Measurements from ENCODE around the gene PHF21B. TPM values are rescaled to one million over a fixed set of nuclear protein-coding genes. Genes with fewer than 3 reads are reported as not detected.
"Not testable (repeated sequence)": the region's sequence is repeated elsewhere in the genome, so short reads cannot be mapped to it uniquely, and the experiment has no call there.

PHF21B gene
- total RNA-seq, 1 donor from 2014 or later = 0.30 TPM

DNA sequence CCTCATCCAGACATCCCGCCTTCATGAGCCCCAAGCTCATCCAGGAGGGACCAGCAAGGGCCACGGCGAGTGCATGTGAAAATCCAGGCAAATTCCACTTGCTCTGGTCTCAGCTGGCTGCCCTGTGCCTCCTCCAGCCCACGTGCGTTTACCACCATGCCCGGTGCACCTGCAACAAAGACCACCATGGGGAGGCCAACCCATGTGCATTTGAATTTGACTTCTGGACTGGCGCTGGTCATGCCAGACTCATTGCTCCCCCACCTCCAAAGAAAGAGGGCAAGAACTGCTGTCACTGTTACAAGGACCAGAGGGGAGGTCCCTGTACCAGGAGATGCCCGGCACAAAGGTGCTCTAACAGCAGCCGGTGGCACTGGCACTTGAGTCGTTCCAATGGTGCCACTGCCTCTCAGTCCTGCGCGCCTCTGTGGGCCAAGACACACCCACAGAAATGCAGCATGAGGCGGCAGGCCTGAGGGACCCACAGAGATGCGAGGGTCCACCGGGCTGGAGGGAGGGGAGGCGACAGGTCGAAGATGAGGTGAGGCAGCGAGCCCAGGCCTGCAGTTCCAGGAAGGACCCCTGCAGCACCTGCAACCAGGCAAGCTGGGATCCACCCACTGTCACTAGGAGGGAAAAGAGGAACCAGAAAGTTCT is 80.3 kb downstream of the PHF21B start:
- intact Hi-C loops (cut with DNase I) = no loop called here
- DNase-seq (peak; percentile 17), ATAC-seq (ENCODE audit: poor library complexity) (no peak)

DNA sequence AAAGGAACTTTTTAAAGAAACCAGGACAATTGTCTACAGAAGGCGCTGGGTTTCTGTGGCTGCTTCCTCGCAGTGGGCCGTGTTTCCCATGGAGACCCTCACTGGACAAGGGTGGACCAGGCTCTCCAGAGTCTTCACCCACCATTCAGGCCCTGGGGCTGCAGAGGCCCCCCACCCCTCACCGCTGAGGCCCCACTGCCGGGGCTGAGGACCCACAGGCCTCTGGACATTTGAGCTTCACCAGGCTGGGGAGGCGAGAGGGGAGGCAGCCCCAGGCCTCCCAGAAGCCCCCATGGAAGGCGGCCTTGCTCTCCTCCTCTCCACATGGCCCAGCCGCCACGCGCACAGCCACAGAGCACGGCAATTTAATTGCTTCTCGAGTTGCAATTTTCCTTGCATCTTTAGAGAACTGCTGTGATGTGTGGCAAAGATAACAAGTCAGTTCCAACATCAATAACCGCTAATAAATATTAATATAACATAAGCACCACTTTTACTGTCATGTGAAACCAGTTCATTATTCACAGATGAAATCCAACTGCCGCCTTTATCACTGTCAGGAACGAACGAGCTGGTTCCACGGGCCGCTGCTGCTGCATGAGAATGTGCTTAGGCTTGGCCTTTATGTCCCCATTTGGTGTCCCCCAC is 81.0 kb downstream of the PHF21B start:
- DNase-seq (peak; percentile 19), ATAC-seq (ENCODE audit: poor library complexity) (no peak)
- intact Hi-C loops (cut with DNase I) = no loop called here

DNA sequence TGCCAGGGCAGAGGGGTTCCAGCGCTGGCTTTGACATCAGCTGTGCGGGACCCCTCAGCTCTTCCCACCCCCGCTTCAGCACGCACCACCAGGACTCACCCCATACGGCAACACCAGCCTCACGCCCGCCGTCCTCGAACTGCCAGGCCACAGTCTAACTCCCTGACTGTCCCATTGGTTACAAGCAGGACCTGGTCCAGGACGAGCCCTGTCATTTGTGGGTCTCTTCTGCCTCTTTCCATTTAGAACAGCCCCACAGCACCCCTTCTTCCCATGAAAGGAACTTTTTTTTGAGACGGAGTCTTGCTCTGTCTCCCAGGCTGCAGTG is 81.7 kb downstream of the PHF21B start:
- intact Hi-C loops (cut with DNase I) = no loop called here
- no peak for ATAC-seq (ENCODE audit: poor library complexity)
- DNase-seq = peak; percentile 34

DNA sequence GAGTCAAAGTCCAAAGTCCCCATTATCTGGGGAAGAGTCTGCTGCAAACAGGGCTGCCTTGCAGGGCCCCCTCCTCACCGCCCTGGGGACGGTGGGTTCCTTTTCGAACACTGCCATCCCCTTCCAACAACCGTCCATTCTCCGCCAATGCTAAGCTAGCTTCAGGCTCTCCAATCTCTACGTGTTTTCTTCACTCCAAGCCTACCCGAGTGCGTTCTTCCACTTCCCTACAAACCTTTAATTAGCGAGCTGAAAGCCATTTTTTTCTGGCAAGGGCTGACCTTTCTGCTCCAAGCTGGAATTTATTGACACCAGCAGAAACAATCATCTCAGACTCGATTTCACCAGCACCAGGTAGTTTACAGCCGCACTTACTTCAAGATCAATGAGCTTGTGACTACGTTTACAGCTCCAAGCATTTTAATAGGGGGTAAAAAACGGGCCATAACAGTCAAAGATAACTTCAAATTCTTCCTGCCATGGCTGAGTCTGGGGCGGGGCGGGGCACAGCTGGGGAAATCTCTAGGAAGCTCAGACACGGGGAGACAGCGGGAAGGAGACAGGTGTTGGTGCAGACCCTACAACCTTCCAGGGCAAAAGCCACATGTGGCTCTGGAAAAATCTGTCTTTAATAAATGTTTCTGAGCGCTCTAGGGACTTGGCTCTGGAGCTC is 82.2 kb downstream of the PHF21B start:
- ATAC-seq (ENCODE audit: poor library complexity) = no peak
- intact Hi-C loops (cut with DNase I) = no loop called here
- DNase-seq = no peak

DNA sequence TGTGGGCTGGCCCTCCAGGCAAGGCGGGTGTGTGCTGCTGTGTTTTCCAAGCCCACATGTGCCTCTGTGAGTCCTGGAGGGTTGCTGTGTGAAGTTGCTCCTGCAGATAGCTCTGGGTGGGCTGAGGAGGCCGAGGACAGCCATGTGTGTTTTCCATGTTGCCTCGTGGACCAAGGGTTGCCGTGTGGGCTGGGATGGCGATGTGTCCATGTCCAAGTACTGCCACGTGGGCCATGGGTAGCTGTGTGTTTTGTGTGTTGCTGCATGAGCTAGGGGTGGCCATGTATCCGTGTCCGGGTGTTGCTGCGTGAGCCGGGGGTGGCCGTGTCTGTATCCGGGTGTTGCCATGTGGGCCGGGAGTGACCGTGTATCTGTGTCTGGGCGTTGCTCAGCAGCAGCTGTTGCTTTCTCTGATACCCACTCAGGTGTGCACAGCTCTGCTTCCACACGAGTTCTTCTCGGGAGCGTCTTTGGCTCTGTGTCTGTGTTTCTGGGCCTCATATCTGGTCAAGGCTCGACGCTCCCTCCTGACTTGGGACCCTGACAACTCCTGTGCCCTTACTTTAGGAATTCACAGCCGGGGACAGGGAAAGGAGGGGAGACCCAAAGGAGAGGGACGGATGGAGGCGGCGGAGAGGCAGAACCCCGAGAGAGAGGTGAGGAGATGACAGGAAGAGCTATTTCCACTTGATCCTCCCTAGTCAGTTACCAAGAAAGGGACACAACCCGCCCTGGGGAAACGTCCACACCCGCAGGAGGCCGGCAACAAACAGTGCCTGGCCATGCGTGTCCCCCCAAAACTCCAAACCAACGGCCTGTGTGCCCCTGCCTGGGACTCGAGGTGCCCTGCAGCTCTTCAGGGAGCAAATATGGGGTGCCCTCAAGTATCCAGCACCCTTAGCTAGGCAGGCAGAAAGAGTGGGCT is 83.1 kb downstream of the PHF21B start:
- DNase-seq = peak; percentile 13
- ATAC-seq (ENCODE audit: poor library complexity) = no peak
- intact Hi-C loops (cut with DNase I) = no loop called here

DNA sequence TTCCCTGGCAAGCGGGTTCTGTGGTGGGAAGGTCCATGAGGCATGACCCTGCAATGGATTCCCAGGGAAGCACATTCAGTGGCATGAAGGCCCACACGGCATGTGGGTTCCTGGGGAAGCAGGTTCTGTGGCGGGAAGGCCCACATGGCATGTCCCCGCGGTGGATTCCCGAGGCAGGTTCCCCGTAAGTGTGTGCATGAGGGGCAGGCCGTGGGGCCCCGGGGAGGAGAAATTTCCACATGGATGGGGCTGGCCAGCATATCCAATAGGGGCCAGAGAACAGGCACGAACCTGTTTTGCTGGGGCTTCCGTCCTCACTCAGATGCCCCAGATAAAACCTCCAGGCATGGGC is 83.7 kb downstream of the PHF21B start:
- ATAC-seq (ENCODE audit: poor library complexity) (no peak), DNase-seq (peak; percentile 17)
- intact Hi-C loops (cut with DNase I) = no loop called here

DNA sequence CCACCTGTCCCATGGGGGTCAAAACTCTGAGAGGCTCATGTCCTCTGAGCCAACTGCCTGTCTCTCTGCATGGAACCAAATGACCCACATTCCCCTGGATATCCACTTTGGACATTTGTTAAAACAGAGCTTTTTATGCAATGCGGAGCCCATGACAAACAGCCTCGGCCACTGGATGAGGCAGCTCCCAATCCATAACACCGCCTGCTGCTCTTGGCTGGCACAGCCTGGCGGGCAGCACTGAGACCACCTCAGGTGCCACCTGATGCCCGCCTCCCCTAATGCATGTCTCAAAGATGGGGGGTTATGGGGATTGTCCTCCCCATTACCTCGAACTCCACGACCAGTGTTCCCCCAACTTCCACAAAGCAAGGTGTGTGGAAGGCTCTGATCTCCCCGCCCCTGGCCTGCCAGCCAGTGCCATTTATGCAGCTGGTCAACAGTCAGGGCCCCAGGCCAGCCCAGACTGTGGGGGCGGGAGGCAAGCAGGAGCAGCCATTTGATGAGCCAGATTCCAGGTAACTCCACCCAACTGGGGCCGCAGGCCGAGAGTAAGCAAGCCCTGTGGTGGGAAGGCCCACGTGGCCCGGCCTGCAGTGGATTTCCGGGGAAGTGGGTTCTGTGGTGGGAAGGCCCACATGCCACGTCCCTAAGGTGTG is 84.2 kb downstream of the PHF21B start:
- ATAC-seq (ENCODE audit: poor library complexity) = no peak
- intact Hi-C loops (cut with DNase I) = no loop called here
- DNase-seq = peak; percentile 33

DNA sequence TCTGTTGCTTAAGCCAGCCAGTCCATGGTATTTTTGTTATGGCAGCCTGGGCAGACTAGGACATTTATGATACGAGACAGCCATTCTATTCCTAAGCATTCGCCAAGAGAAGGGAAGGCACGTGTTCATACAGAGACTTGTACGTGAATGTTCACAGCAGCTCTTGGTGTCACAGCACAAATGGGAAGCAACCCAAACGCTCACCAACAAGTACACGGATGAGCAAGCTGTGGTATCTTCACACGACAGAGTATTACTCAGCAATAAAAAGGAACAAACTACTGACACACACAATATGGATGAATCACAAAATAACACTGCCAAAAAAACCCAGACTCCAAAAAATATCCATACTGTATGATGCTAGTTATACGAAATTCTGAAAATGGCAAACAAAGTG is 85.1 kb downstream of the PHF21B start:
- intact Hi-C loops (cut with DNase I) = no loop called here
- no peak for DNase-seq
- no peak for ATAC-seq (ENCODE audit: poor library complexity)

DNA sequence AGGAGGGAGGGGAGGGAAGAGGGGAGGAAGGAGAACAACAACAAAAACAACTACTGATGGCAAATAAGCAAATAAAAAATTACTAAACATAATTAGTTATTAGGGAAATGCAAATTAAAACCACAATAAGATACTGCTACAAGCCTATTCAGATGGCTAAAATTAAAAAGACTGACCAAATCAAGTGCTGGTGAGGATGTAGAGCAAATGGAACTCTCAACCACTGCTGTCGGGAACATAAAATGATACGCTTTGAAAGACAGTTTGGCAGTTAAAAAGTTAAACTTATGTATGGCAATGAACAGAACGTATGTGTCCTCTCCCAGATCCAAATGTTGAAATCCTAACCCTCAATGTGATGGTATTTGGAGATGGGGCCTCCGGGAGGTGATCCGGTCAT is 85.7 kb downstream of the PHF21B start:
- intact Hi-C loops (cut with DNase I) = no loop called here
- no peak for ATAC-seq (ENCODE audit: poor library complexity)
- DNase-seq = no peak

DNA sequence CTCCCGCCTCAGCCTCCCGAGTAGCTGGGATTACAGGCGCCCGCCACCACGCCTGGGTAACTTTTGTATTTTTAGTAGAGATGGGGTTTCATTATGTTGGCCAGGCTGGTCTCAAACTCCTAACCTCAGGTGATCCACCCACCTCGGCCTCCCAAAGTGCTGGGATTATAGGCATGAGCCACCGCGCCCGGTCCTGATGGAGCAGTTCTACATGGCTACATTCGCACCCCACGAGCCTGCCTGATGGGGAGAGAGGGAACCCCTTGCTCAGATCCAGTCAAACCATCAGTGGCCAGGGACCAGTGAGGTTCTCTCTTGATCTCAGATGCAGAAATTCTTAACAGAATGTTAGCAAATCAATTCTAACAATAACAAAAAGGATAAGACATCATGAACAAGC is 88.0 kb downstream of the PHF21B start:
- intact Hi-C loops (cut with DNase I); ATAC-seq (ENCODE audit: poor library complexity): not testable (repeated sequence)
- DNase-seq = peak; percentile 13

DNA sequence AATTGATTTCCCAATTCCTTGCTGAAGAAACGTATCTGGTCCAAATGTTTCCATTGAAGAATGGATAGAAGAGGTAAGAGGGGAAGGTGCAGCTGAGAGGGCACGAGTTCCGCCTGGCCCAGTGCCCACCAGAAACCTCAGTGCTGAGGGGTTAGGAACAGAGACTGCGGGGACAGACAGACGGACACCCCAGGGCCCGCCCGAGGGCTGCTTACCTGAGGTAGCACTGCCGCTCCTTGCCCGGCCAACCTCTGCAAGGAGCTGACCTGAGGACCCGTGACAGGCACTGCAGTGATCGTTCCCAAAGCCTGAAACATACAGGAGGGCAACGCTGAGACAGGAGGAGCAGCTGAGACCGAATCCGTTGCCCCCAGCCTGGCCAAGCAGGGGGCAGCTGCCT is 89.6 kb downstream of the PHF21B start:
- ATAC-seq (ENCODE audit: poor library complexity) (no peak), DNase-seq (peak; percentile 26)
- intact Hi-C loops (cut with DNase I) = no loop called here

DNA sequence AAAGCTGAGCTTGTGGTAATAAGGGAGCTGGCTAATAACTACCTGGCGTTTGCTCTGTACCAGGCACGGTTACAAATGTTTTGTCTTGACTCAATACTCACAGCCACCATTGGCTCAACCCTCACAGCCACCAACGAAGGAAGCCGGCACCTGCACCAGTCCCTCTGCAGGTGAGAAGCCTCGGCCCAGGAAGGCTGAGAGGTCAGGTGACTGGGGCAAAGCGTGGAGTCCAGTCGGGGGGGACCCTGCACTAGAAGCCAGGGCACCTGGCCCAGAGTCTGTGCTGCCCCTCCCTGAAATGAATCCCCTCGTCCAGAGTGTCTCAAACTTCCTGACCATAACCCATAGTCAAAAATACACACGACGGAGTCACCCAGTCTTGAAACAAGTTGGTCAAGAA is 90.1 kb downstream of the PHF21B start:
- ATAC-seq (ENCODE audit: poor library complexity) (no peak), DNase-seq (peak; percentile 20)

DNA sequence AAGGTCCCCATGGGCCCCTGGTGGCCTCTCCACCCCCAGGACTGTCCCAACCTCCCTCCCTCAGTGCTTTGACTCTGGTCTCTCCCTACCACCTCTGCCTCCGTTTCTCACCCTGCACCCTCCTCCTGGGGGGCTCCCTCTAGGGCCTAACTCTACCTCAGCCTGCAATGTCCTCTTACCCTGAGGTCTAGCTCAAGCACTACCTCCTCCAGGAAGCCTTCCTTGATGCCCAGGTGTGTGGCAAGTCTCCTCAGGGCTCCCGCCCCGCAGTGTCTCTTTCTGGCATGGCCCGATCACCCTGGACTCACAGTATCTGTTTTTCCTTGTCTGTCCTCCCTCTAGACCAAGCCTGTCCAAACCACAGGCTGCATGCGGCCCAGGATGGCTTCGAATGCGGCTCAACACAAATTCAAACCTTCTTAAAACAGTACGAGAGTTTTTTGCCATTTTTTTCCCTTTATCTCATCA is 90.8 kb downstream of the PHF21B start:
- DNase-seq (no peak), ATAC-seq (ENCODE audit: poor library complexity) (no peak)
- intact Hi-C loops (cut with DNase I) = no loop called here

More for the DNA sequence above, 90.1 kb downstream of the PHF21B start:
- intact Hi-C loops (cut with DNase I) = no loop called here

DNA sequence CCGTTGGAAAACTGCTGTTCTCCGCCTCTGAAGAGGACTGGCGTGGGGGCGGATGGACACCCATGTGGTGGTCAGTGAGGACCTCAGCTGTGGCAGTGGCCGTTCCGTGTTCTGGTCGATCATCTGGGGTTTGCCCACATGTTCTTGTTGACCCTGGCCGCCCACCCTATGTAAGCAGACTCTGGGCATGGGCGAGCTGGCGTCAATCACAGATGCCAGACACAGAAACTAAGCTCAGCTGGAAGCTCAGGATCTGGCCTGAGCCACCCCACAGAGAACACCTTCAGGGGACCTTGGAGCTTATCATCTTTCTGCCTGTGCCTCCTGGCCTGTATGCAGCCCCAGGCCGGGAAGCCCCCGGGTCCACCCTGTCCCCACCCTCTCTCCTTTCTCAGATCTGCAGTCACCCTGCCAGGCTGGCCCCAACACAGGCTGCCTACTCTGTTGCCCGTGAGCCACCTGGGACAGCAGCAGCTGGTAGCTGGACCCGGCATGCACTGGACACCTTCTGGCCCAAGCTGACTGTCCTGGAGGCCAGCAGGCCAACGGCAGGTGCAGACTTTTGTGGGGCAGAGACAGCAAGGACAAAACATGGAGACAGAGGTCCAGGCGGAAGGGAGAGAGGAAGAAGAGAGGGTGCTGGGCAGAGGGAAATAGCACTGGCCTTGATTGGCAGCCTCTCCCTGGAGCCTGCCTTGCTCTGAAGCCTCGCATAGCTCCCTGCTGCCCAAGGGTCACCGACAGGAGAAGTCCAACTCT is 91.5 kb downstream of the PHF21B start:
- intact Hi-C loops (cut with DNase I) = no loop called here
- ATAC-seq (ENCODE audit: poor library complexity) = peak; percentile 20
- DNase-seq = peak; percentile 32

DNA sequence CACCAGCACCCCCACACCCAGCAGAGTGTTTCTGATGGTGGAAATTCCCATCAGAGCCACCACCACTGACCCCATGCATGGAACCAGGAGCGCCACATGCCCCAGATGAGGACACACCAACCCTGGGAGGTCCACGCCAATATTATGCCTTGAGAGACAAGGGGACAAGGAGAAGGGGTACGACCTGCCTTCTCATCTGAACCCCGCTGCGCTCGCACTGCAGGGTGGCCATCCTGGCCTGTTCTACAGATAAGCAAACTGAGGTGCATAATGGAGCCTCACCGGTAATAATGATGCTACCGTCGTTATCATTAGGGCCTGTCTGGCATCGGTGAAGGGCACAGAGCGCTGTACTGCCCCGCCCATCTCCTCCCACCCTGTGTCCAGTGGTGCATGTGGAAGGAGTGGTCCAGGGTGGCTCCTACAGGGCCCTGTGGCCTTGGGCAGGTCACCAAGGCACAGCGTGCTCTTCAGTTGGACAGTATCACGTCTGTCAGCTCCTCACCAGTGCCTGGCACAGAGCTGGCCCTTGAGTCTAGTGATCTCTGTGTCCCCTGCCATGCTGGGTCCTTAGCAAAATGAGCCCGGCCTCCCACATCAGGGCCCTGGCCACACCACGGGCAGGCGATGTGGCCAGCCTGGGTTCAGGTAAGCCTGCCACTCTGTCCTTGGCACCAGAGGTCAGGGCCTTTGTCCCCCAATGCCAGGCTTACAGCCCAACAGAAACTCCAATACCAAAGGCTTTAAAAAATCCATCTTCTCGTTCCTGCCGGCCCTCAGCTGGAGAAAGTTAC is 92.2 kb downstream of the PHF21B start:
- intact Hi-C loops (cut with DNase I) = no loop called here
- ATAC-seq (ENCODE audit: poor library complexity) = no peak

DNA sequence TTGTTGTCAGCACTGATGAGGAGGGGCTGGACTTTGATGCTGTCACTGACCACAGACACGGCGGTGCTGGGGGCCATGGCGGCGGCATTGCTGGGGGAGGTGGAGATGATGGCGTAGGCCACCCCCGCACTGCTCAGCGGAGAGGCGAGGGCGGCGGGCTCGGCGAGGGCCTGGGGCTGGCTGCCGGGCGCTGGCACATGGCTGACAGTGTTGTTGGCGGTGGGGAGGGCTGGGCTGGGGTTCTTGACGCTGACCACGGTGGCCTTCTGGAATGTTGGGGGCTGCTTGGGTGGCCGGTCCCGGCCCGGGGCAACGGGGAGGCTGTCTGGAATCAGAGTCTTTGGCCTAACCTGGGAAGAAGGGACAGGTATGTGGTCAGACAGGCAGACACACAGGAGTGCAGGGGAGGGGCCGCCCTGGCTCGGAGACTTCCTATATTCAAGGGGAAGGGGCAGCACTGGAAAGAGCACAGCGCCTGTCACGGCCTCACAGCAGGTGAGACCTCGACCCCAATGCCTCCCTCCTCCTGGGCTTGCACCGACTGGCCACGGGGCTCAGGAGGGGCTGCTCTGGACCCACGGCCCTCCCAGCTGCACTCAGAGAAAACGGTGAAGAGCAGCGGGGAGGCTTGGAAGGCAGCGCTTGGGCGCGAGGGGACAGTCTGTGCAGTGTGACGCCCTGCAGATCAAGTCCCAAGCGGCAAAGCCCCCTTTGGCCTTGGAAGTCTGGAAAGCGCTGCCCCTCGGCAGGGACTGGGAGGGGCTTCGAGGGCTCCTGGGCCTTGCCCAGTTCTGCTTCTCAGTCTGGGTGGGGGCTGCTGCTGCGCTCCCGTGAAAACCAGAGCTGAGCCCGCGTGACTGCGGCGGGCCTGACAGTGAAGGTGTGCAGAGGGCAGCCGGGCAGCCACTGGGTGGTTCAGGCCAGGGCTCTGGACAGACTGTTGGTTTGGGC is 93.2 kb downstream of the PHF21B start:
- DNase-seq = peak; percentile 25
- ATAC-seq (ENCODE audit: poor library complexity) = no peak

More for the DNA sequence above, 92.2 kb downstream of the PHF21B start:
- DNase-seq = peak; percentile 32

More for the DNA sequence above, 93.2 kb downstream of the PHF21B start:
- intact Hi-C loops (cut with DNase I) = no loop called here

All from Right ventricle myocardium superior (tissue), 1 donor.